HUDEP-2 (cell line): ENCODE data around the gene TSTD2.
"Not testable (repeated sequence)": the region's sequence is repeated elsewhere in the genome, so short reads cannot be mapped to it uniquely, and the experiment has no call there.

Experiments used
- DNase-seq, 76 experiments: peaks; one replicate each; lab custom pipeline; 2025; ENCODE audit not compliant: unreplicated experiment in 76 of 76; lab: John Stamatoyannopoulos, UW

TSTD2 gene

GRCh38 chr9:97593960-97594359 is 39.2 kb downstream of the TSTD2 start:
- no peak for DNase-seq

- DNase-seq = no peak
Measured at GRCh38 chr9:97592126-97592525, 41.0 kb downstream of the TSTD2 start.

GRCh38 chr9:97591535-97591934 is 41.6 kb downstream of the TSTD2 start:
- DNase-seq = no peak

- DNase-seq = not testable (repeated sequence)
Measured at GRCh38 chr9:97586909-97587308, 46.3 kb downstream of the TSTD2 start.

GRCh38 chr9:97584778-97585177 is 48.4 kb downstream of the TSTD2 start:
- not testable (repeated sequence) for DNase-seq

GRCh38 chr9:97581590-97581989 is 51.6 kb downstream of the TSTD2 start:
- DNase-seq = not testable (repeated sequence)

- DNase-seq = no peak
Measured at GRCh38 chr9:97579914-97580313, 53.3 kb downstream of the TSTD2 start.

GRCh38 chr9:97578846-97579245 is 54.3 kb downstream of the TSTD2 start:
- DNase-seq = no peak

GRCh38 chr9:97577051-97577450 is 56.1 kb downstream of the TSTD2 start:
- no peak for DNase-seq

- DNase-seq = no peak
Measured at GRCh38 chr9:97575673-97576200, 57.4 kb downstream of the TSTD2 start.

GRCh38 chr9:97574921-97575672 is 58.1 kb downstream of the TSTD2 start:
- not testable (repeated sequence) for DNase-seq

GRCh38 chr9:97574101-97574571 is 59.0 kb downstream of the TSTD2 start:
- DNase-seq = not testable (repeated sequence)

GRCh38 chr9:97573482-97574073 is 59.6 kb downstream of the TSTD2 start:
- DNase-seq = no peak

GRCh38 chr9:97572892-97573365 is 60.2 kb downstream of the TSTD2 start:
- DNase-seq = no peak

- DNase-seq = no peak
Measured at GRCh38 chr9:97572196-97572891, 60.8 kb downstream of the TSTD2 start.

GRCh38 chr9:97571664-97572063 is 61.5 kb downstream of the TSTD2 start:
- DNase-seq = peak in 1 of 76 experiments; percentile 0

GRCh38 chr9:97570899-97571298 is 62.3 kb downstream of the TSTD2 start:
- no peak for DNase-seq

GRCh38 chr9:97568461-97569275 is 64.5 kb downstream of the TSTD2 start:
- DNase-seq = no peak

- DNase-seq = peak in 68 of 76 experiments; percentile 10 to 91 (median 54)
Measured at GRCh38 chr9:97567894-97568202, 65.3 kb downstream of the TSTD2 start.

GRCh38 chr9:97567182-97567893 is 65.8 kb downstream of the TSTD2 start:
- peak in 1 of 76 experiments; percentile 27 for DNase-seq
